ENCODE results near the gene GALNT11.

GALNT11 gene

GRCh38 chr7:152158801-152159587, 133.5 kb downstream of the GALNT11 start:
- DNase-seq, result no peak

- no peak for DNase-seq
These were observed 135.7 kb downstream of the GALNT11 start for GRCh38 chr7:152161171-152161570.

- DNase-seq, result no peak
These were observed 136.8 kb downstream of the GALNT11 start for GRCh38 chr7:152162287-152162686.
